HL-60 (cell line): ENCODE measurements around the gene TTC33.
"Not testable (repeated sequence)": the region's sequence is repeated elsewhere in the genome, so short reads cannot be mapped to it uniquely, and the experiment has no call there.

Source experiments
- DNase-seq, 2 experiments: peaks; one replicate each; pipeline ENCODE4 v3.0.0-alpha.2; 2010 to 2020; ENCODE audit warnings: low read depth in 1 of 2, low spot score in 1 of 2
- H3K27ac ChIP-seq: fragments of 250-450 bp; sonication (Bioruptor Pico); replicated peaks from 2 replicates; pipeline ENCODE4 v1.5.1; 2020; ENCODE audit warnings: mild to moderate bottlenecking, moderate library complexity
- H3K27me3 ChIP-seq: fragments of 250-450 bp; sonication (Bioruptor Pico); 2 replicates; pipeline ENCODE4 v1.5.1; 2021; ENCODE audit warnings: mild to moderate bottlenecking, moderate library complexity; ENCODE audit not compliant: insufficient read depth, poor library complexity, severe bottlenecking
- H3K4me3 ChIP-seq: replicated peaks from 2 replicates; pipeline ENCODE4 v1.5.1; 2011; ENCODE audit warnings: mild to moderate bottlenecking, control low read depth, low read length; ENCODE audit not compliant: insufficient read depth
- CTCF ChIP-seq: IDR thresholded peaks from one replicate; pipeline ENCODE4 v1.5.1; 2011; ENCODE audit warnings: low read length, control low read depth, inconsistent platforms; ENCODE audit not compliant: insufficient read depth
- GABPA ChIP-seq: IDR thresholded peaks from 2 replicates; pipeline ENCODE4 v1.6.1; 2012; ENCODE audit warnings: low read depth
- POLR2AphosphoS5 ChIP-seq: IDR thresholded peaks from 2 replicates; pipeline ENCODE4 v1.6.1; 2012; ENCODE audit warnings: low read depth
- REST ChIP-seq: IDR thresholded peaks from 2 replicates; pipeline ENCODE4 v1.6.1; 2012; ENCODE audit warnings: low read depth; ENCODE audit not compliant: insufficient replicate concordance
- SPI1 ChIP-seq: IDR thresholded peaks from 2 replicates; pipeline ENCODE4 v1.6.1; 2012; ENCODE audit warnings: low read depth, mild to moderate bottlenecking, borderline replicate concordance

Gene TTC33

GRCh38 chr5:40798801-40799210 lies 43.0 kb upstream of the TTC33 start:
- Histone ChIP-seq H3K4me3 (peak overlapping the region; percentile 73), H3K27ac (no peak overlapping the region), H3K27me3 (no peaks in the 10 kb centered on the region)
- DNase-seq, result no peak
- TF ChIP-seq GABPA (no peak), CTCF (no peak), REST (no peak), POLR2AphosphoS5 (no peak), SPI1 (no peak)

- Histone ChIP-seq H3K27me3 (no peaks in the 10 kb centered on the region), H3K4me3 (peak within 1 kb of the TSS; percentile 73), H3K27ac (peak within 1 kb of the TSS; percentile 78)
- TF ChIP-seq POLR2AphosphoS5 (no peak), GABPA (no peak), CTCF (no peak)
- peak; percentile 80 for DNase-seq
Observed at GRCh38 chr5:40798012-40798800, 42.4 kb upstream of the TTC33 start, which contains the start of gene PRKAA1. Gene PRKAA1, minus strand, starts transcription at chr5:40798374. Its CDS starts 185 bp downstream, at chr5:40798189.

- H3K27me3 ChIP-seq, result no peaks in the 10 kb centered on the region
- H3K4me3 ChIP-seq, result peak overlapping the region; percentile 73
- DNase-seq, result peak; percentile 58 to 82
- no peak for TF ChIP-seq CTCF
- peak; percentile 68; the same call in 1 of the 2 replicates for TF ChIP-seq SPI1
- no peak; the same call in 1 of the 2 replicates for TF ChIP-seq POLR2AphosphoS5
- peak overlapping the region; percentile 78 for H3K27ac ChIP-seq
Observed at GRCh38 chr5:40797273-40798011, 41.7 kb upstream of the TTC33 start.

- no peak for TF ChIP-seq SPI1
- TF ChIP-seq REST, result no peak
- no peak for TF ChIP-seq GABPA
- TF ChIP-seq CTCF, result no peak
- no peak for TF ChIP-seq POLR2AphosphoS5
- Histone ChIP-seq H3K4me3 (peak overlapping the region; percentile 73), H3K27ac (peak overlapping the region; percentile 78), H3K27me3 (no peaks in the 10 kb centered on the region)
- DNase-seq, result peak; percentile 32 to 91
Observed at GRCh38 chr5:40796487-40796889, 40.7 kb upstream of the TTC33 start.

- H3K4me3 ChIP-seq, DNase-seq, H3K27me3 ChIP-seq, H3K27ac ChIP-seq: not testable (repeated sequence)
Observed at GRCh38 chr5:40794877-40795276, 39.1 kb upstream of the TTC33 start.

GRCh38 chr5:40794340-40794739 lies 38.6 kb upstream of the TTC33 start:
- DNase-seq, H3K27ac ChIP-seq, H3K4me3 ChIP-seq, H3K27me3 ChIP-seq: not testable (repeated sequence)
